HL-60/S4 (cell line): Measurements from ENCODE around the gene POLR3GL.

Experiments
- in situ Hi-C: fragments of 300-500 bp; cut with MboI; formaldehyde crosslinking; loops from 2 replicates; pipeline ENCODE4 v1.14.3; 2022; ENCODE audit warnings: low sequenced_read_pairs

POLR3GL gene

DNA sequence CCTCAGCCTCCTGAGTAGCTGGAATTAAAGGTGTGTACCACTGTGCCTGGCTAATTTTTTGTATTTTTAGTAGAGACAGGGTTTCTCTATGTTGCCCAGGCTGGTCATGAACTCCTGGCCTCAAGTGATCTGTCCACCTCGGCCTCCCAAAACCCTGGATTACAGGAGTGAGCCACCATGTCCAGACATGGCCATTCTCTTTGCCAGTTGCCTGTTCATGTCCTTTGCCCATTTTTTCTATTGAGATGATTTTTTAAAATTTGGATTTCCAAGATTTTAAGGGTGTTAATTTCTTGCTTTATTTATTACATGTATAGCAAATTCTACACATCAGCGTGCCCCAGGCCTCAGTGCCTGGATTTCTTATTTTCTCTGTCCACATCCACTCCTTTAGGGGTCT lies 2.8 kb downstream of the POLR3GL start:
- in situ Hi-C loops = loop anchor here (10.0 kb wide), 1 partner anchor 112 kb away; the partner anchor contains the start of gene PIAS3

DNA sequence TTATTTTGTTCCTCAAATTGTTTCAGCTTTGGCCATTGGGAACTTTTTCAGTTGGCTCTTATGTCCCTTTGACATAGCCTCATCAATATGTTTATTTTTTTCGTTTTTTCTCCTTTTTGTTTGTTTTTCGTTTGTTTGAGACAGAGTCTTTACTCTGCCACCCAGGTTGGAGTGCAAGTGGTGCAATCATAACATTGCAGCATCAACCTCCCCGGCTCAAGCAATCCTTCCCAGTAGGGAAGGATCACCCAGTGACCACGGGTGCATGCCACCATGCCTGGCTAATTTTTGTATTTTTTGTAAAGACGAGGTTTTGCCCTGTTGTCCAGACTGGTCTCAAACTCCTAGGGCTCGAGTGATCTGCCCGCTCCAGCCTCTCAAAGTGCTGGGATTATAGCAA lies 8.1 kb downstream of the POLR3GL start:
- in situ Hi-C loops = loop anchor here (5.0 kb wide), 1 partner anchor 35 kb away; no protein-coding TSS in a partner anchor

DNA sequence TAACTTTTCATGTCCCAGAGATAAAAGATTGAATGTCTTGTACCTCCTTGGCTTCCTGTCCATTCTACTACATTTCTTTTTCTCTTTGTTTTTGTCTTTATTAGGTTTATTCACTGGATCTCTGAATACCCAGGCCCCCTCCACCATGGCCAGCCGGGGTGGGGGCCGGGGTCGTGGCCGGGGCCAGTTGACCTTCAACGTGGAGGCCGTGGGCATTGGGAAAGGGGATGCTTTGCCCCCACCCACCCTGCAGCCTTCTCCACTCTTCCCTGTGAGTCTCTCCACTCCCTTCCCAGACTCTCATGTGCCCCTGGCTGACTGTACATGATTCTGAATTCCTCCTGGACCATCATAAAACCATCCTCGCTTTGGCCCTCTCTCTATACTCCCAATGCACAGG lies 10.2 kb downstream of the POLR3GL start:
- in situ Hi-C loops = loop anchor here (5.0 kb wide), 1 partner anchor 33 kb away; no protein-coding TSS in a partner anchor

DNA sequence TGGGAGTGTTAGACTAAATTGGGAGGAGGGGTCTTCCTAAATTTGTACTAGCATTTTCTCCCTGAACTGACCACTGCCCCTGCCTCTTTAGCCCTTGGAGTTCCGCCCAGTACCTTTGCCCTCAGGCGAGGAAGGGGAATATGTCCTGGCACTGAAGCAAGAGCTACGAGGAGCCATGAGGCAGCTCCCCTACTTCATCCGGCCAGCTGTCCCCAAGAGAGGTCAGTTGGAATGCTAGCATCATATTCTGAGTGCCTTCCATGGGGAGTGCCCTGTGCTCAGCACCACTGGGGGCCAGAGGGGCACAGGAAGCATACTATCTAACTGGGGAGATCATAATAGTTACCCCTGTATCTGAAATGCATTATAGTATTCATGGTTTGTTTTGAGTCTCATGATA lies 10.7 kb downstream of the POLR3GL start:
- in situ Hi-C loops = no loop called here

DNA sequence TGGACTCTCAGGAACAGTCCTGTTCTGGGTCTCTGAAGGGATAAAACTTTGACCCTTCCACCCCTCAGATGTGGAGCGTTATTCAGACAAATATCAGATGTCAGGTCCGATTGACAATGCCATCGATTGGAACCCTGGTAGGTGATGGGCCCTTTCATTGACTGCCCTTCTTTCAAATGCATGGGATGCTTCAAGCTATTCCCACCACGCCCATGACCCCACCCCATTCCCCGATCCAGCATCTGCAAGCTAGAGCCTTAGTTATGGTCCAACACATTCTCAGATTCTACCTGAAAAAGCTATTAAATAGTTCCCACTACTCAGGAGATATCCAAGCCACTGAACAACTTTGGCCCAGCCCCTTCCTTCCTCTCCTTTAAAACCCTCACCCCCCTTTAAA lies 12.5 kb downstream of the POLR3GL start:
- in situ Hi-C loops = no loop called here

DNA sequence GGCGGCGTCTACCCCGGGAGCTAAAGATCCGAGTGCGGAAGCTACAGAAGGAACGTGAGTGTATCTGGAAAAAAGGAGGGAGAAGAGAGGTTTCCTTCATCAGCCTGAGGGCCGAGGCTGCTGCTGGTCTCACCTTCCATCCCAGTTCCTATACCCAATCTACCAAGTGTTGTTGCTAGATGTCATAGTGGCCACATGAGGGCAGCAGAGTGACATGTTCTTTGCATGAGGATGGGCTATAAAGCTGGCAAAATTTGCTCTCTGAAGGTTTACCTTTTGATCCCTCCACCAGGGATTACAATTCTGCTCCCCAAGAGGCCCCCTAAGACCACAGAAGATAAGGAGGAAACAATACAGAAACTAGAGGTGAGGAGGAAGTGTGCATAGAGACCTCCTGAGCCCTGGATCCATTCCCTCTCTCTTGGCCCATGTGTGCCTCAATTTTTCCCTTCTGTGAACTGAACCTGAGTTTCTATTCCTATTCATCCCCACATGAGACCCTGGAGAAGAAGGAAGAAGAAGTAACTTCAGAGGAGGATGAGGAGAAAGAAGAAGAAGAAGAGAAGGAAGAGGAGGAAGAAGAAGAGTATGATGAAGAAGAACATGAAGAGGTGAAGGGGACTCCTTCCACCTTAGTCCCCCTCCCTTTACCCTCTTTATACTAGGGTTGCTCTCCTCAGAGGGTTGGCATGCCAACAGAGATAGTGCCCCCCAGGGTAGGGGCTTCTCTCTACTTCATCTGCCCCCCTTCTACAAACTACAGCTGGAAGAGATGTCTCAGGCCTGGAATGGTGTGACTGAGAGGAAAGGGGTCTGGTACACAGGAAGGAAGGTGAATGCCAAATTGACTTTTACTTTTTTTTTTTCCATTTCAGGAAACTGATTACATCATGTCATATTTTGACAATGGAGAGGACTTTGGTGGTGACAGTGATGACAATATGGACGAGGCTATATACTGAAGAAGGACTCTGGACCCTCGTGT lies 13.3 kb downstream of the POLR3GL start:
- in situ Hi-C loops = no loop called here

DNA sequence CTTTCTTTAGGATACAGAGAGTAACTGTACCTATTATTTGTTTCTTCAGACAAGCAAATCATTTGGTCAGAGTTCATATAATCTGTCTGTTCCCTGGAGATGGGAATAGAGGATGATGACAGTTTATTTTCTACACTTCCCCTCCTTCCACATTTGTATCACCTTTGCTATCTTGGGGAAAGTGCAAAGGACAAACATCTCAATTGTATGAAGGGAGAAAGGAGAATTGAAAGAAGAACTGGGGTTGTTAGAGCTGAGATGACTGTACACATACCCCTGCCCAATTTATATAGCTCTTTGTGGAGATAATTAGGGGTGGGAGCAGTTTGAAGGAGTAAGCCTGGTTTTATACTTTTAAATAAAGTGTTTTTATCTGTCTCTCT lies 14.0 kb downstream of the POLR3GL start:
- in situ Hi-C loops = no loop called here

DNA sequence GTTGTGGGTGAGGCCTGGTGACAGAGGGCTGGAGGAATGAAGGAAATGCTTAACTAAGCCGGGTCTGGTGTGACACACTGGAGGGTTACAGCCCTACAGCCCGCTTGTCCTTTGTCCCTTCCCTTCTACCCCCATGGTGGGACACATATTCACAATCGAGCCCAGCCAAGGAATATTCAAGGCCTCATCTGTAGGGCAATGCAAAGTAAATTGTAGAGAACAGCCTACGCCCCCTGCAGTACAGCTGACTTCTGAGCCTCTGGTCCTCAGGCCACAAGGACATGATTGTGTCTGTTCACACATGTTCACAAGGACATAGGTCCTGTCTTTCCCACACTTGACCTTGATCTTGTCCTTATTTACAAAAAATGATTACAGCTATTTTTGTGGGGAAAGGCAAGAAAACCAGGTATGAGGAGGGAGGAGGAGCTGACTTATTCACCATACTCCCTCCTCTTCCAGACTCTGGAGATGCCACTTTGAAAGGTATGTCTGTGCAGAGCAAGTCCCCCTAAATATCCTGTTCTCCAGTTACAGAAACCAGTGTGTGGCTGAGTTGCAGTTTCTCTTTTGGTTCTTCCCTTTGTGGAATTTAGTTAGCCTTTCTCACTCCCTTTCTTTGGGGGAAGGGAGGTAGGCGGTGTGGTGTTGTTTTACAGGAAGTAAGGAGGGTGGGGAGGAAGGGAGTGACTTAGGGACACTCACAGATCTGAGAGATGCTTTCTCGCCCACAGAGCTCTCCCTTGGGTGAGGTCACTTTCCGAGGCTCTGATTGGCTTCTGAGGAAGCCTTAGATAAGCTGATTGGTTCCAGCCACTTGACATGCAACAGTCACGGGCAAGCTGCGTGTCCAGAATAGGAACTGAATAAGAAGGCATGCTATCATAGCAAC lies 14.6 kb downstream of the POLR3GL start:
- in situ Hi-C loops = no loop called here

DNA sequence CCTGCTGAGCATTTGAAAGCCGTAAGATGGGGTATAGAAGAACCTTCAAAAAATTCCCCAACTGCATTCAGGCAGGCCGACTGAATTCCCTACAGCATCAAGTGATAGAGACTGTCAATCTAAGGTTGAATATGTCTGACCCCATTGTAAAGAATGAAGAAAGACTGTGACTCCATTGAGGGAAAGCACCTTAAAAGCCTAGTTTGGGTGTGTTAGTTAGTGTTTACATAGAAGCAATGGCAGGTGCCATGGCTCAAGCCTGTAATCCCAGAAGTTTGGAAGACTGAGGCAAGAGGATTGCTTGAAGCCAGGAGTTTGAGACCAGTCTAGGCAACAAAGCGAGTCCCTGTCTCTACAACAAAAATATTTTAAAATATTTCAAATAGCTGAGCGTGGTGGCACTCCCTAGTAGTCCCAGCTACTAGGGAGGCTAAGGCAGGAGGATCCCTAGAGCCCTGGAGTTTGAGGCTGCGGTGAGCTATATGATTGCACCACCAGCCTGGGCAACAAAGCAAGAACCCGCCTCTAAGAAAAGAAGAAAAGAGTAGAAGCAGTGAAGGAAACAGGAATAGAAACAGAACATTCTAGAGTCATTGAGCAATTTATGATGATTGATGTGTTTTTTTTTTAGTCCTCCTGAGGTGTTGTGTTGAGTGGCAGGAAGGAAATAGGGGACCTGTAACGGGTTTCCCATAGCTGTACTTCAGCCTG lies 15.4 kb downstream of the POLR3GL start:
- in situ Hi-C loops = loop anchor here (10.0 kb wide), 1 partner anchor 55 kb away; the partner anchor contains the start of gene RBM8A

DNA sequence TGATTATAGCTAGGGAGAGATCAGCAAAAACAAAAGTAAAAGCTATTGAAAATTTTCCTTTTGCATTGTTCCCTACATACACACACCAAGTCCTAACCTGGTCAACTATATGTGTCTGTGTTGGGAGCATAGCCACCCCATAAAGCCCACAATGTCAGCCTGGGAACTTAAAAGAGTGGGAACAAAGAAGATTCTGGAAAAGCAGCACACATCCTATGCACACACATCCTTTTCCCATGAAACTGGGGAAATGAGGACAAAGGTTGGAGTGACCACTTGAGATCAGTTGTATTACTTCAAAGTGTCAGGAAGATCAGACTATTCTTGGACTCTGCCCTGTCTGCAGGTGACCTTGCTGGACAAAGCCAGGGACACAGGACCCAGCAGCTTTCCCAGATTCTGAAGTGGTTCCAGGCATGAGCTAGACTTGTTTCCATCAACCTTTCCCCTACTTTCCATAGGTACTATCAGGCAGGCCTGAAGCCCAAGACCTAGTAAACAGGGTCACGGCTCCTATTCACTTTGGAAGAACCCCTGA lies 16.0 kb downstream of the POLR3GL start:
- in situ Hi-C loops = loop anchor here (10.0 kb wide), 1 partner anchor 56 kb away; the partner anchor contains the start of gene RBM8A

DNA sequence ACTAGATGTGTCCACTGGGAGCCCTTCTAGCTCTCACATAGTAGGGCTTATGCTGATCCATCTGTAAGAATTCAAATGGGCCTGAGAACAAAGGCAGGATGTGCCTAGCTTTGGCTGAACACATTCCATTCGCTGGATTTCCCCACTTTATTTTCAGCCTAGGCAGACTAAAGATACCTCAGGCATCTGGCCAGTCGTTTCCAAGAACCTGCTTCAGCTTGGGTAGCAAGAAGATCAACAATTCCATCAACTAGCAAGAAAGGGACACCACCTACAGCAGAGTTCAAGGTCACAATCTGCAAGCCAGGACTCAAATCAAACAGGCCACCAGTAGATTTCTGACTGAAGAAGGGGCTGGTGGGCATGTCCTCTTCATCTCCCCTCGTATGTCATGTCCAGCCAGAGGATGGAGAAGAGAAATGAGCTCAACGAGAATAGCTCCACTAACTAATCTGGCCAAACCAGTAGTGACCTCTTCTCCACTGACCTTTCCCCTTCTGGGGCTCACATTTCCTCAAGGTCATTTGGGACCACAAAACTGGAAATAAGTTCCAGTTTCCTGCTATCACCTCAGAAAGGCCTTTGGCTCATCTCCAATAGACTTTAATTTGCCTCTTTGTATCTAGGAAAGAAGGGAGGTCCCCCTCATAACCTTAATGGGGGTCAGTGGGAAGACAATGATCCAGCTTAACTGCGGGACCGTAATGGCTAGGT lies 17.7 kb downstream of the POLR3GL start:
- in situ Hi-C loops = loop anchor here (10.0 kb wide), 1 partner anchor 57 kb away; the partner anchor contains the start of gene RBM8A

DNA sequence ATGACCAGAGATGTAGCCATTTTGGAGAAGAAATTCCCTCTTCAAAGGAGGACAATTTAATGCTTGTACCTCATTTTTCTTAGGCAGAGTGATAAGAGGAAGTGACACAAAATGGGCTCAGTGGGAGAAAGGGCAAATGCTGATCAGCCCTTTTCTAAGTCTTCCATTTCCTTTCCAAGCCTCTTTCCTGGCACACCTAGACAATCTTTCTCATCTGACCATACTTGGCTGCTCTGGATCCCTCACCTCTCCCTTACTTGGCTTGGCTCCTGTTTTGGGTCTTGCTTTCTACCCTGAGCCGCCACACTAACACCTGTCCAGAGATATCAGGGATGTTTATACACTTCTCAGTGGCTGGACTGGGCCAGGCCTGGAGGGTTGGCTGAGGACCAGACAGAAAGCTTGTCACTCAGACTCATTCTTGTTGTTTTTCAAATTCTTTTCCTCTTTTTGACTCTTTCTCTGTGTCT lies 18.8 kb downstream of the POLR3GL start:
- in situ Hi-C loops = loop anchor here (10.0 kb wide), 1 partner anchor 58 kb away; the partner anchor contains the start of gene RBM8A

DNA sequence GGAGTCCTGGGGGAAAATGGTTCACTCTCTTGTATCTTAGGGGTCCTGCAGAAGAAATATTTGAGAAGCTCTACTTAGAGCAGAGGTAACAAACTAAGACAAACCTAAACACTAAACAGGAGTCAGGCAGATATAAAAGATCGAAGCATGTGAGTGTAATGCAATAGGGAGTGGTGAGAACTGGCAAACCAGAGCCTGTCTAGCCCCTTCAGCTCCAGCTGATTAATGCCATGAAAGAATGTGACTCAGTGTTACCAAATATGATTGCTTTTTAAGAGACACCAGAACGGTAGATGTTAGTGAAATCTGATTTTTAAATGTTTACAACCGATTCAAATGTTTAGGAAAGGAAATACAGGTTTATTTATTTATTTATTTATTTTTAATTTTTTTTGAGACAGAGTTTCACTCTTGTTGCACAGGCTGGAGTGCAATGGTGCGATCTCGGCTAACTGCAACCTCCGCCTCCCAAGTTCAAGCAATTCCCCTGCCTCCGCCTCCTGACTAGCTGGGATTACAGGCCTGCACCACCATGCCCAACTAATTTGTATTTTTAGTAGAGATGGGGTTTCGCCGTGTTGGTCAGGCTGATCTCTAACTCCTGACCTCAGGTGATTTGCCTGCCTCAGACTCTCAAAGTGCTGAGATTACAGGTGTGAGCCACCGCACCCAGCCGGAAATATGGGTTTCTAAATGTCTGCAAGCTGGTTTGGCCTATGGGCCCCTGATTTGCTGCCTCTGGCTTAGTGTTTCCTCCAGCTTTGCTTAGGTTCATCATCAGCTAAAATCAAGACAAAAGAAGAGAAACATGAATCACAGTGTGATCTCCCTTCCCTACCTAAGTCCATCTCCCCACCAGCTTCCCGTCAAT lies 19.7 kb downstream of the POLR3GL start:
- in situ Hi-C loops = loop anchor here (10.0 kb wide), 1 partner anchor 59 kb away; the partner anchor contains the start of gene RBM8A

DNA sequence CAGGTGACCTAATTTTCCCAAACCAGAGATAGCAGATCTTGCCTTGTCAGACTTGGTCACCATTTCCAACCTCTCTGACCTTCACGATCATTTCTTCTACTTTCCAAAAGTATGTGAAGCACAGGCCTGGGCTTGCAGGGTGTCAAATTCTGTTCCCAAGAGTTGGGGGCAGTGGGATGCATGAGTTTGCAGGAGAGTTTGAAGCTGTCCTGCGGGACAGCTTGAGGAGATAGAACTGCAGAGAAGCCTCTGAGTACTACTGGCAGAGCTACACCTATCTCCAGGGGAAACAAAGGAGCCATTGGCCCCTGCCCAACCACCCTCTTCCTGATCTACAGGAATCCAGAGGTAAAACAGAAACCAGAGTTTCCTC lies 20.6 kb downstream of the POLR3GL start:
- in situ Hi-C loops = loop anchor here (10.0 kb wide), 1 partner anchor 60 kb away; the partner anchor contains the start of gene RBM8A

DNA sequence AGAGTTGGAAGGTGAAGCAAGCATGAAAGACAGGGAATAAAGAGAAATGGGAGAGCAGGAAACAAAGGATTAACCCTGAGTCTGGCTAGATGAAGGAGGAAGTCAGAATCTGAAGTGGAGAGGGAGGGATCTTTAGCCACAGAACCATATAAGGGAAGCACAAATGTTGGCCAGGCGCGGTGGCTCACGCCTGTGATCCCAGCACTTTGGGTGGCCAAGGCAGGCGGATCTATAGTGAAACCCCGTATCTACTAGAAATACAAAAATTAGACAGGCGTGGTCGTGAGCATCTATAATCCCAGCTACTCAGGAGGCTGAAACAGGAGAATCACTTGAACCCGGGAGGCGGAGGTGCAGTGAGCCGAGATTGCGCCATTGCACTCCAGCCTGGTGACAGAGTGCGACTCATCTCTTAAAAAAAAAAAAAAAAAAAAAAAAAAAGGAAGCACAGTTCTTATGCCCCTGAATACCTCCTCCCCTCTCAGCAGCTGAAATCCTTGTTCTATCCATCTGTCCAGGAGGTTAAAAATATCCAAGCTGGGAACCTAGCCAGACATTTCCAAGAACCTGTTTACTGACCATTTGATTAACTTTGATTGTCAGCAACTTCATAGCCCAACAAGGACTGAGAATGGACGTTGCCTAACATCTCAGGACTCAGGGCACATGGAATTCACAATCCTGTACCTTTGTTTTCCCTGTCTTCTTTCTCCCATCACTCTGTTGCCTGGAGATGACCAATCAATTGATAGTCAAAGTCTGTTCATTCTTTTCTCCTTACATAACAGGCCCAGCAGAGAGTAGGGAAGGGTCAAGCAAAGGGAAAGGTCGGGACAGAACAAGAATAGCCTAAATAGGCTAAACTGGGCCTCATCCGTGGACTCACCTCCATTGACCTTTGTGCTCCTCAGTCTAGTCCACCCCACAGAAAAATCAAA lies 21.3 kb downstream of the POLR3GL start:
- in situ Hi-C loops = loop anchor here (10.0 kb wide), 1 partner anchor 61 kb away; the partner anchor contains the start of gene RBM8A

DNA sequence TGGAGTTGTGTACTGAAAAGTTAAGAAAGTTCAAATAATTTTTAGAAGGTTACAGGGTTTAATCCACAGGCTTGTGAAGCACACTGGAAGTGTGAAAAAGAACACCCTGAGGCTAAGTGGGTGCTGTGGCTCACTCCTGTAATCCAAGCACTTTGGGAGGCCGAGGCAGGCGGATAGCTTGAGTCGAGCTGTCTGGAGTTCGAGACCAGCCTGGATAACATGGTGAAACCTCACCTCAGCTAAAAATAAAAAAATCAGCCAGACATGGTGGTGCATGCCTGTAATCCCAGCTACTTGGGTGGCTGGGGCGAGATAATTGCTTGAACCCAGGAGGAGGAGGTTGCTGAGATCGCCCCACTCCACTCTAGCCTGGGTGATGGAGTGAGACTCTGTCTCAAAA lies 22.1 kb downstream of the POLR3GL start:
- in situ Hi-C loops = loop anchor here (10.0 kb wide), 1 partner anchor 62 kb away; the partner anchor contains the start of gene RBM8A

DNA sequence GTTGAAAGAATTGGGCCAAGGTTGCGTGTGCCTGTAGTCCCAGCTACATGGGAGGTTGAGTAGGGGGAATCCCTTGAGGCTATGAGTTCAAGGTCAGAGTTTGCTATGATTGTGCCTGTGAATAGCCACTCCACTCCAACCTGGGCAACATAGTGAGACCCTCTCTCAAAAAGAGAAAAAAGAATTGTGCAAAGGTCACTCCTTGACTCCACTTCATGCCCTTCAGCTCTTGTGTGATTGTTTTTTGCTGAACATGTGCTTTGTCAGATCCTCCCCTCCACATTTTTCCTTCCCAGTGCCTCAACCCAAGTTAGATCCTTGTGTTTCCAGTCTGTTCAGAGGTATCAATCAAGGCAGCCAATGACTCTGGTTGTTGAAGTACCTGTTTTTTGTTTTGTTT lies 23.4 kb downstream of the POLR3GL start:
- in situ Hi-C loops = loop anchor here (10.0 kb wide), 1 partner anchor 63 kb away; the partner anchor contains the start of gene RBM8A
